Left renal pelvis (tissue), 4 donors: ENCODE measurements around the gene SPATS1. TPM values are rescaled to one million over a fixed set of nuclear protein-coding genes. Genes with fewer than 3 reads are reported as not detected.
A peak's percentile ranks its signal among the peaks of the same experiment; 100 is the strongest.
"Not testable (repeated sequence)": the region's sequence is repeated elsewhere in the genome, so short reads cannot be mapped to it uniquely, and the experiment has no call there.

Experiments
- DNase-seq, 4 donors: peaks; one replicate each; pipeline ENCODE4 v3.0.0-alpha.2; 2013; ENCODE audit warnings: low read depth in 4 of 4, low spot score in 3 of 4
- polyA plus RNA-seq, 4 donors: library from polyadenylated mRNA; unstranded; fragments of 120-200 nt; gene quantifications; one replicate each; pipeline ENCODE4 v1.2.1, GENCODE V29; 2013; ENCODE audit not compliant: insufficient read length in 4 of 4

The SPATS1 gene
- polyA plus RNA-seq, 4 donors, result not detected

- DNase-seq, result no peak
Measured at GRCh38 chr6:44310241-44310640, 32.2 kb upstream of the SPATS1 start.

GRCh38 chr6:44311304-44311703, 31.1 kb upstream of the SPATS1 start:
- no peak for DNase-seq

GRCh38 chr6:44311767-44312166, 30.7 kb upstream of the SPATS1 start:
- DNase-seq, result no peak

GRCh38 chr6:44312901-44313788, 29.3 kb upstream of the SPATS1 start, which contains the start of gene AARS2:
AARS2 (minus strand) TSS chr6:44313347; CDS start chr6:44313323, 24 bp downstream.
- DNase-seq, result peak; percentile 56 to 77 (median 70)

- not testable (repeated sequence) for DNase-seq
Measured at GRCh38 chr6:44314657-44315056, 27.8 kb upstream of the SPATS1 start.

GRCh38 chr6:44315516-44315915, 26.9 kb upstream of the SPATS1 start:
- DNase-seq, result no peak

- no peak for DNase-seq
Measured at GRCh38 chr6:44315951-44316350, 26.5 kb upstream of the SPATS1 start.

GRCh38 chr6:44316481-44316880, 26.0 kb upstream of the SPATS1 start:
- no peak for DNase-seq

- not testable (repeated sequence) for DNase-seq
Measured at GRCh38 chr6:44317136-44317631, 25.3 kb upstream of the SPATS1 start.

GRCh38 chr6:44321210-44321609, 21.2 kb upstream of the SPATS1 start:
- no peak for DNase-seq

GRCh38 chr6:44327096-44327495, 15.4 kb upstream of the SPATS1 start:
- no peak for DNase-seq

- DNase-seq, result no peak
Measured at GRCh38 chr6:44327760-44328159, 14.7 kb upstream of the SPATS1 start.

- not testable (repeated sequence) for DNase-seq
Measured at GRCh38 chr6:44328203-44328602, 14.2 kb upstream of the SPATS1 start.

GRCh38 chr6:44329858-44330257, 12.6 kb upstream of the SPATS1 start:
- no peak for DNase-seq

GRCh38 chr6:44332585-44332984, 9.9 kb upstream of the SPATS1 start:
- no peak for DNase-seq

- DNase-seq, result no peak
Measured at GRCh38 chr6:44333273-44333919, 9.1 kb upstream of the SPATS1 start.

- no peak for DNase-seq
Measured at GRCh38 chr6:44333942-44334341, 8.5 kb upstream of the SPATS1 start.

GRCh38 chr6:44335631-44336030, 6.8 kb upstream of the SPATS1 start:
- DNase-seq, result no peak

- peak in 1 of 4 donors; percentile 51 for DNase-seq
Measured at GRCh38 chr6:44338228-44339122, 4.0 kb upstream of the SPATS1 start.

- DNase-seq, result no peak
Measured at GRCh38 chr6:44339301-44339700, 3.1 kb upstream of the SPATS1 start.
